Globus pallidus (tissue), 1 donor: ENCODE measurements around the gene KCNAB1.

ENCODE experiments used
- DNase-seq: peaks from one replicate; pipeline ENCODE4 v3.0.0-alpha.2; 2015; ENCODE audit warnings: low spot score

Gene KCNAB1

DNA sequence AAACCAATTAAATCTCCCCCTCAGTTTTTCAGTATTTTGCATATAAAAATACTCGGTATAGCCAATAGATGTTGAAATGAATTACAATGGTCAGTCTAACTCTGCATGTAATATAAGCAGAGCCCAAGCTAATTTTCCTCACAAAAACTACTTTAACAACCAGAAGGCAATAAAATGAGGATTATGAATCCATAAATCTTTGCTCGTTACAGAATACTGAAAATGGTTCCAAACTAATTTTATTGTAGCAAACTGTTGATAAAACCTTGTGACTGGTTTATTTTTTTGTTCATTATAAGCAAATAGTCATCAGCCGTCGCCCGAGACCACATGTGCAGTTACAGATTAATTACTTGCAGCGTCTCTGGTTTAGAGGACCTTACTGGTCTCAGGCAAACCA, 251.3 kb downstream of the KCNAB1 start:
- DNase-seq = no peak

DNA sequence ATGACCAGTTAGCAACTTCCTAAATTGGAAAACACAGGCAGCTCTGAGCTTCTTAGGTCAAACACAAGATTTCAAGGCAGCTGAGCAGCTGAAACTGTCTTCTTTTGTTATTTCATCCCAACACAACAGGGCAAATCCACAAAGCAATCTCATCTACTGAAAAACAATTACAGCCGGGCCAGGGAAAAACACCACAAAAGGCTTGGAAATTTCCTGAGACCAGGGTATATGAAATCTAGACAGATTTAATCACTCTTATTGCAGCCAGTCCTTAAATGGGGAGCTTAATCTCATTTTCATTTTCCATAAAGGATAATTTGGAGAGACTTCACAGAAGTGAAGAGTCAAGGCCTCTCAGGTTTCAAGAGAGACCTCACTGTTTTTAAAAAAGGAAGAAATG, 252.7 kb downstream of the KCNAB1 start:
- peak; percentile 21 for DNase-seq

DNA sequence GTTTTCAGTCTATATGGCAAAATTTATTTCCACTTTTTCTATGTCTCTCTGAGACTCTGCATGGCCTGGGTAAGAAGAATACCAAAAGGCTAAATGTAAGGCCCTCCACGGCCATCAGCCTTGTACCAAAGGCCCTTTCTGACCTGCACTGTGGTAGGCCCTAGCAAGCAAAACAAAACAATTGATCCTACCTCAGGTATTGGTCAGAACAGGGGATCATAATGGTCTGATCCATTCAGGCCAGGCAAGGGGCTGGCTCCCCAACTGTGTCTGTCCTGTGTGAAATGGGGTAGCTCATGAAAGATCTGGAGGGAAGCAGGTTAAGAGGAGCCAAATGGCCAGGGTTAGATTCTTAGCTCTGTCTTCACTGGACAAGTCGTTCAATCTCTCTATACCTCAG, 253.3 kb downstream of the KCNAB1 start:
- DNase-seq = no peak

DNA sequence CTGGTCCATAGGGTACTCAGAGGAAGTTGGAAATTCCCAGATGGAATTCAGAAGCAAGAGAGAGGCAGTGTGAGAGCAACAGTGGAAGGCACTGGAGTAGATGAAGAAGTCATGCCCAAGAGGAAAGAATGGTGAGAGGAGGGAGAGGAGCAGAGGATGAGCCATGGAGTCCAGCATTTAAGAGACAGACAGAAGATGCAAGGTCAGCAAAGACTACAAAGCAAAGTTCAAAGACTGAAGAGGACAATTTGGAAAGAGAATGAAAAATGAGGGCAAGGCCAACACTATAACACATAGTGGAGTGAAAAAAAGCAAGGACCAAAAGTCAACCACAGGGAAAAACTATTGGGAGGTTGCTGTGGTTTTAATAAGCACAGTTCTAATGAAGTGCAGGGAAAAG, 255.8 kb downstream of the KCNAB1 start:
- no peak for DNase-seq

DNA sequence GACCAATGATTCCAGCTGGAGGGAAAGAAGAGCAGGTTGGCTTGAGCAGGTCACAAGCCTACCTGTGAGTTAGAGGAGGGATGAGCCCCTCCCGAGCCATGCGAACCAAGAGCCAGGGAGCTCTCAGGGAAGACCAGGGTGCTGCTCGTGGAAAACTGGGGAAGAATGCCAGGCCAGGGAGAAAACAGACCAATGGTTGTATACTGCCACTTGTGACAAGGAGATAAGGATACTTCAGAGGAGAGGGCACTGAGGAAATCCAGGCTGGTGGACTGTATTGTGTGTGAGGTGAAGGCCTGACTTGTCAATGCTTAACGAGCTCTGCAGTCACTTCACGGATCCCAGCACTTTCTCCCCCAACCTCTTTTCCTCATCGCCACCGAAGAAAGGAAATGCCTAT, 256.9 kb downstream of the KCNAB1 start:
- no peak for DNase-seq

DNA sequence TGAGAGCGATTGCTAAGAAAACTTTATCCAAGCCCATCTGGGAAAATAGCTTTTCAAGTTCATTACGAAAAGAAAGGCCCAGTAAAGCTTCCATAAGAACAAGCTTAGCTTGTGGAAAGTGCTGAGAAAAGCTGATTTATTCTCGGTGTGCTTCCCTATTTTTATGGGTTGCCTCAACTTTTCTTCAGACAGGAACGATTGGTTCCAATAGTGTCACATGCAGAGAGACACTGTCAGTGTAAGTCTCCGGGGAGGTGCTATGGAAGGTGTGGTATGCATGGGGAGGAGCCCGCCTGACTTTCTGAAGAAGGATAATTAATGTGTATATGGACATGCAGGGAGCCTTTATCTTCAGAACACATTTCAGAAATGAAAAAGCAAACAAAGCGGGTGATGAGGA, 257.3 kb downstream of the KCNAB1 start:
- no peak for DNase-seq

DNA sequence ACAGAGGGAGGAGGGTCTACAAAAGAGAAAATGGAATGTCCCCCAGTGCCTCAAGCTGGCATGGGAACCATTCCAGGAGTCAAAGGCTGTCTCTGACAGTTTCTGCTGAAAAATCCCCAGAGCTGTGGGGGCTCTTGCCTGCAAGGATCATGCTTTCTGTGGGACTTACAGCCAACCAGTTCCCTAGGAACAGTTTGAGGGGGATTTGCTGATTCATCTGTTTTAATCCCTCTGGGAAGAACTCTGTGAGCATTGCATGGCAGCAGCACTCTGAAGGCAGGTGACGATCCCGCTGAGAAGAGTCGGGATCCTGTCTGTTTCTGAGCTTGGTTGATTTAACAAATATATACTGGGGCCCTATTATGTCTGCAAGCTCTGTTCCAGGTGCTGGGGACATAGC, 258.5 kb downstream of the KCNAB1 start:
- DNase-seq = no peak

DNA sequence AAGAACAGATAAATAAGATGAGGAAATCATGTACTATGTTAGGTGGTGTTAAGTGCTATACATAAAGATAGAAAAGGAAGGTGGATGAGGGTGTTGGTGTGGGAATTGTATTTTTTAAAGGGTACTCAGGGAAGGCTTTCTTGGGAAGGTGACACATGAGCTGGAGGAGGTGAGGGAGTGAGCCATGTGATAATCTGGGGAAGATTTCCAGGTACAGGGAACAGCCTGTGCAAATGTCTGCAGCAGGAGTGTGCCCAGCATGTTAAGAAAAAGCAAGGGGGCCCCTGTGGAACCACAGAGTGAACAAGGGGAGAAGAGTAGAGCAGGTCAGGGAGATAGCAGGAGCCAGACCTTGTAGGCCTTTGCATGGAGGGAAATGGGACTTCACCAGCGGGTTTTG, 258.9 kb downstream of the KCNAB1 start:
- DNase-seq = no peak

DNA sequence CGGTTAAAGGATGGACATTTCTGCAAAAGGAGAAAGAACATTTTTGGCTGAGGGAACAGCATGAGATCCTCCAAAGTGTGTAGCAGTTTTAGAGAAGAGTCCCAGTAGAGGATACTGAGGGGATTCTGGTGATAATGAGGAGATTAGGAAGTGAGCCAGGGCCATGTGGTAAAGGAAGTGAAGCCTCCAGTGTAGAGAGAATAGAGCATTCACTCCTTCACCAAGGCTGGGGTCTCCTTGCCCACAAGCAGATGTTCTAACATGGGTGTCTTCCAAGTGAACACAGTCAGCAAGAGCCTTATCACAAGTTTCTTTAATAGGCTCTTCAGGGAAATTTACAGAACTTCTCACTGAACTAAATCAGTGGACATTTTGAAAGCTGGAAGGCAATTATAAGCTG, 260.9 kb downstream of the KCNAB1 start:
- no peak for DNase-seq

DNA sequence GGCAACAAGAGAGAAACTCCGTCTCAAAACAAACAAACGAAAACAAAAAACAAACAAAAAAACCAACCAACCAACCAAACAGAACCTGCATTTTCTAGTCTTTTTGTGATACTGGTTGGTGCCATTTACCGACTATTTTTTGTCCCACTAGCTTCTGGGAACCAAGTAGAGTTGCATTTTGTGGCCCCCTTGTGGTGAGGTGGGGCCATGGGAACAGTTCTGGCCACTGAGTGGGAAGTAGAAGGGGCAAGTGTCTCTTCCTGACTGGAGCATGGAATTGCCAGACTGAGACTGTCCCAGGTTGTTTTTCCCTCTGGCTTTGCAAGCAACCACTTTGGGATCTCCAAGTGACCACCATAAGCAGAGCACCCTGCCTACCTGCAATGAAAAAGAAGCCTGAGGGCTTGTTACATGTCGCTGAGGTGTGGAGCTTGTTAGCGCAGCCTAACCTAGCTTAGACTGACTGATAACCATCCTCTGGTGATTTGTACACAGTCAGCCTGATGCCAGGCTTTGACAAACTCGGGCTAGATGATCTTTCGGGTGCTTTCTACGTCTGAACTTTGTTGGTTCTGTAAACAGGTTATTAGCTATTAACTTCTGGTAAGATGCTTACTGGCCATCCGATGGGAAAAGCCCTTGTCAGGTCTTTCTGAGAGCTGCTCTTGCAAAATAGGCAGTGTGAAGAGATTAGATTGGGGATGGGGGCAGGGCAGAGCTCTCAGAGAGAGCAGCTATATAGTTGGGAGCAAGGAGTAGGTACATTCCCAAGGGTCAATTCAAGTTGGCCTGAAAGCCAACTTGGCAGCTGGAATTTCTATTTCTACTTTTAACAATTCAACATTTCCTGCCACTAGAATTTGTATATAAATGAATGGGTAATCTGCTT, 262.3 kb downstream of the KCNAB1 start:
- no peak for DNase-seq

DNA sequence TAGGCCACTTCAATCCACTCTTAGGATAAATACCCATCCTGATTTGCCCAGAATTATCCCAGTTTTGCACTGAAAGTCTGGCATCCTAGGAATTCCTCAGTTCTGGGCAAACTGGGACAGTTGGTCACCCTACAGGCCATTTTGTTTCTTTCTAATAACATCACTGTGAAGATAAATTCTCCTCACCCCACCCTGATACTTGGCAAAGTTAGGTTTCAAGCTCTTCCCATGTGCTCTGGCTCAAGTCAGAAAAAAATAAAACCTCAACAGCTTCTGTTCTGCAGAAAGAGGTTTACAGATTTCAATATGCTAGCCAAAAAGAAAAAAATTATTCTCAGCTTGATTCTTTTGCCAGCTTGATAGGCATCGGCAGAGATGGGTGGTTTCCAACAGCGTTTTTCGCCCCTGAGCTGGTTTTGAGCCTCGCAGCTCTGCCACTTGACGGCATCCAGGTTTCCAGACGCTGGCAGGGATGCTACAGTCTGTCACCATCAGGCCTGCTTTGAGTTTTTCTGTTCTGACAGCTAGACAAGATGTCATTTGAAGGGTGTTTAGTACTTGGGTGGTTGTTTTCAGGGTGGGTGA, 263.2 kb downstream of the KCNAB1 start:
- DNase-seq = no peak

DNA sequence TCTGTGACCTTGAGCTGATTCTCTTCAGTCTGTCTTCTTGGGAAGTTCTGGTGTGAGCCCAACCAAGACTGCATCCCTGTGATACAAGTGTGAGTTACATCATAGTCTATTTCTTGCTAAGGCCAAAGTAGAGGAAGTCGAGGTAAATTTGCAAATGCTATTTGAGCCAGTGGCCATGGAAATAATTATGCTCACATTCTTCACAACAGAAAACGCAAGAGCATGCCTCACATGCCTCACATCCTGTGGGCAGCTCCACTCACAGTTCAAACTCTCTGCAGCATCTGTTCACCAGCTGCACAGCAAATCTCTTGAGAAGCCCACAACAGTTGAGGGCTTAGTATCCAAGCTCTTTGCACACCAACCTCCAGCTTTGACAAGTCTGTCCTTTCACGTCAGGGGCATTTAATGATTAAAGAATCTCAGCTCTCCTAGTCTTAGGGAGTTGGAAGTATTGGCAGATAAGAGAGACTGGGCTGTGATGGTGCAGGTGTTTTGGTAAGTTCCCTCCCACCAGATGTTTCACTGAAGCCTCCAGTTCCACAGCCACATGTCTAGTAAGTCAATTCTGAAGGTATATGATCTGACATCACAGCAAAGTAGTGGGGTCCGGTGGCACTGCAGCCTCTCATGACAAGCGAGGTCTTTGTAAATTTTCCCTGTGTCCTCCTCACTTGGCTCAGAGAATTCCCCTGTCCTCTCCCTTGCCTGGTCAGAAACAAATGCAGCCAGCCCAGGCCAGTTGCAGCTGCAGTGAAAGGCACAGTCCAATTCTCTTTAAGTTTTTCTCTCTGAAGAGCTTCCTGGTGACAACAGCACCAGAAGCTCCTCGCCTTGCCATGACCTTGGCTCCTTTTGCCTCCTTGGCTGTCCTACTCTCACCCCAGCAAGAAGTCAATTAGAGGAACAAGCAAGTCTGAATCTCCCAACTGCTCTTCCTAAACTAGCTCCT, 268.4 kb downstream of the KCNAB1 start:
- no peak for DNase-seq

DNA sequence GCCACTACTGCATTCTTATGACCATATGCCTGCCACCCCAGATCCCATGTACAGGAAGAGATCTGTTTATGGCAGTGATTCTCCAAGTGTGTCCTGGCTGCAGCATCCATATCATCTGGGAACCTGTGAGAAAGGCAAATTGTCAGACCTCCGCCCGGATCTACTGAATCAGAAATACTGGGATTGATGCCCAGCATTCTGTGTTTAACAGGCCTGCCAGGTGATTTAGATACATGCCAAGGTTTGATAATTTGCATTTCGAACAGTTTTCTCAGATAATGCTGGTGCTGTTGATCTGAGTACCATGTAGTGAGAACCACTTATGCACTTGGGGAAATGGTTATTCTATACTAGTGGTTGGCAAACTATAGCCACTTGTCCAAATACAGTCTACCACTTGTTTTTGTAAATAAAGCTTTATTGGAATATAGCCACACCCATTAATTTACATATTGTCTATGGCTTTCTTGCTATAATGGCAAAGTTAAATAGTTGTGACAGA, 269.1 kb downstream of the KCNAB1 start:
- no peak for DNase-seq

DNA sequence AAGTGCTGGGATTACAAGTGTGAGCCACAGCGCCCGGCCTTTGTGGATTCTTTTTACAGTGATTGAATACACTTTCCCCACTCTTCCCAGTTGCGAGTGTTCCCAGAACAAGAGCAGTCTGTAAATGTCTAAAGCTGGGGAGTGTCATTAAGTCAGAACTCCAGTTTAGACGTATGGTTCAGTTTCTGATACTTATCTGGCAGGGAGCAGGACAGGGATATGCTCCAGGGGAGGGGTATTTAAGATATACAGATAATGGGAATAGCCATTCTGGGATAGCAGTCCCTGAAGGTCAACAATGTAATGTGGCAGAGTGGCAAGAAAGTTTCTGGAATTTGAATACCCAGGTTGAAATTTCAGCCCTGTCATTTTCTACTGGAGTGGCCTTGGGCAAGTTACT, 270.5 kb downstream of the KCNAB1 start:
- no peak for DNase-seq

DNA sequence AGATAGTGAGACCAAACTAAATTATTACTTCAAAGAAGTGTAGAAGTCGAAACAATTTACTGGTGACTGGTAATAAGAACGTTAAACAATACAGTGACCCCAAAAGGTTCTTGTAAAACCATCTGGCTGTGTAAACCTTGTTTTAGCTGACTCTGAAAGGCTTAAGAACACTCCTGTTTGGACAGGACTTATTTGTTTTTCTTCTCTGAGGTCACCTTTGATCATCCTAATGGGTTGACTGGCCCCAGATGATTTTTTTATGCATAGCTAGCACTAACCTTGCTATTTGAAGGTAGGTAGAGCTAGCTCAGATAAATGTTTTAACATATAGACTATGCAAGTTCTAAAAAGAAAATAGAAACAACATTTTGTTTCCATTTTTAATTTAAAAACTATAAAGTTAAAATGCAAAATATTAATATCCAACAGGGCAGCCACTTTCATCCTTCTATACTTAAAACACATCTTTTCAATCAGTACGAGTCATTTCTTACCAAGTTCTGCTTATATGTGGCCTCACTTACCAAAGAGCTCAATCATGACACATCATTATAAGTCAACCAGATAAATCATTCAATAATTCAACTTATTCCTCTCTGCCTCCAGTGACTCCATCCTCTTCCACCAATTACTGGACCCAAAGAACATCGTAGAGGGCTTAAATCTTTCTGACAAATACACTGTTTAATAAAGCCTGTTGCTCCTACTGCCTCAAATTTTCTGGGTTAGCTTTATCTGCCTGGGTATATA, 275.8 kb downstream of the KCNAB1 start:
- DNase-seq = no peak

DNA sequence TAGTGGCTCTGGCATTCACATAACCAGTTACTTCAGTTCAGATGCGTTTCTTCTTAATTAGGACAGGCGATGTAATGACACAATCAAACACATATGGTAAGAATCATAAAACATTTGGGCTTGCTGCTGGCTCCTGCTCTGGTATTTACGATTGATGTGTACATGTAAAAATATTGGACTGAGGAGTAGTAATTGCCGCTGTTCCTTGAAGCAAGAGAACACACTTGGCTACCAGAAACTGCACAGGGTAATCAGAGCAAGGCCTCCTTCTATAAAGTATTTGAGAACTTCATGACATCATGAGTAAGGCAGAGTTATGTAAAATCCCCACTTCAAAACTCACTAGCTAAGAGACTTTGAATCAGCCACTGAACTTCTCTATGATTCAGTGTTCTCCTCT, 276.5 kb downstream of the KCNAB1 start:
- DNase-seq = no peak

DNA sequence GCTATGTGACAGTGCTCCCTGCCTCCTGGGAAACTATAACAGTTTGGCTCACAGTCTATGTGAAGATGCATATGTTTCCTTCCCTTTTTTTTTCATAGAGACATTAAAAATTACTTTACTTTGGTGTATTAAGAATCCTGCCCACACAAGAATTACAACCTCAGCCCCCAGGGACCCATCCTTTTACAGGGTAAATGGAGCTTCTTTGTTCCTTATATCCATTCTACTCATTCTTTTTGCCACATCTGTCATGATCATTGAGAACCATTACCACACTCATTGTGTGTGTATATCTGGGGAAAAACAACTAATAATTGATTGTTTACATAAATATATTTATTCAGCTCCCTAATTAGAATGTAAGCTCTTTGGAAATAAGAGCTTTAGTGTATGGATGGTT, 277.2 kb downstream of the KCNAB1 start:
- no peak for DNase-seq

DNA sequence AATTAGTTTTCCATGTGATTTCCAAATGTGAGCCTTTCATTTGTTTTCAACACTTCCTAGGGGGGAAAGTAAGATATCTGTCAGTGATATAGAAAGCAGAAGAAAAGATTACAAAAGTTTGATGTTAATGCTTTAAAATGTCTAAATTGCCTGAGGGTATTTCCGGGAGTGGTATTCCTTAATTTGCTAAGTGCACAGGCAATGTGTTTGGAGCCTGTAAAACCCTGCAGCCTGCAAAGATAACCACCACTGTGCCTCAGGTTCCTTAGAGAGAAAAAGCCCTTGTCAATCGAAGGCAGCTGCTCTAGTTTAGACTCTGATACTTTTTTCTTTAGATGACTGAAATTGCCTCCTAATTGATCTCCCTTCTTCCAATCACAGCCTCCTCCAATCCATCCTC, 279.7 kb downstream of the KCNAB1 start:
- no peak for DNase-seq

DNA sequence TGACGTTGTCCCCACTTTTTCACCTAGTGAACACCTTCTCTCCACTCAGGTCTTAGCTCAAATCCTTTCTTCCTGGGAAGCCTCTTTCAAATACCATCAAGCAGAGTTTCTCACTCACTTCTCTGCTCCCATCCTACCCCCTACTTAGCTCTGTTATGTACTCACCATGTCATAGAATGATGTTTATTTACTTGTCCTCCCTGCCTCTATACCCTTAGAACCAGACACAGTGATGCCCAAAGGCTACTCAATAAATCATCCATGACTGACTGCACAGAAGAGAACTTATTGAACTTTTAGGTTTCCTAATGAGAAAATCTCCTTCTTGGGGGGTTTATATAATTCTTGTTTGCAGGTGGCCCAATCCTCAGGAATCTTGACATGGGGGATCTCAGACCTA, 280.4 kb downstream of the KCNAB1 start:
- DNase-seq = no peak

DNA sequence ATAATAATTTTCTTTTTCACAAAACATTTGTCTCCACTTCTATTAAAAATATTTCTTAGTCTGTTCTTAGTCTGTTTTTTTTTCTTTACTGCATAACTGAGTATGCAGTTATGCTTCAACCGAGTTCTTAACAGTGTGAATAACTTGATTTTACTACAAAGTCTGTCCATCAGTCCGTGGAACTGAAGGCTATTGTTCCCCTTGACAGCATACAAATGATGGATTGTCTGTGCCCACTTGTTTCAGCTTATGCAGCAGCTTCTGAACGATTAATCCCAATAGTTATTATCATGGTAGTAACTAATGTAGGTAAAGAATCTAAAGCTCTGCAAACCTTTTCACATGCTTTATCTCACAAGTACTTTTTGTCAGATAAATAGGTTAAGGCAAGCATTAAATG, 283.8 kb downstream of the KCNAB1 start:
- DNase-seq = peak; percentile 88

DNA sequence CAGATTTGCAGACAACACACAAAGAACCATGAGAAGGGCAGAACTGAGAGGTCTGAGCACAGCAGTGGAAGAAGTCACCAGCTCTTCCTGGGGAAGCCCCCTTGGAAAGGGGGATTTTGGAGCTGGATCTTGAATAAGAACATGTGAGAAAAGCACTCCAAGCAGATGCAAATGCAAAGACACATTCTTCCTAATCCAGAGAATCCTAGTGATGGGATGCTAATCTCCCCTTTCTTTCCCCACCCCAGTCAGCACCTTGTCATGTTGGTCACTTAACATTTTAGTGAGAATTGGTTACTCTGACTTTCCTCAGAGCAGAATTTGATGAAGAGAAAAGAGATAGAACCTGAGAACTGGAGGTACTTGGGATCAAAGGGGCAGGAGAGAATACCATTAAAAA, 286.0 kb downstream of the KCNAB1 start:
- no peak for DNase-seq
